Medulla oblongata (tissue), 1 donor: ENCODE results near the gene RASD2.

Experiments
- DNase-seq: peaks from one replicate; pipeline ENCODE4 v3.0.0-alpha.2; 2015; ENCODE audit errors: extremely low spot score

RASD2 gene

GRCh38 chr22:35582218-35582860, 41.7 kb downstream of the RASD2 start:
- DNase-seq = no peak

GRCh38 chr22:35582861-35583670, 42.4 kb downstream of the RASD2 start:
- peak; percentile 73 for DNase-seq

GRCh38 chr22:35586771-35587170, 46.1 kb downstream of the RASD2 start:
- DNase-seq = no peak

GRCh38 chr22:35587447-35587870, 46.8 kb downstream of the RASD2 start:
- peak; percentile 55 for DNase-seq

GRCh38 chr22:35587896-35588295, 47.3 kb downstream of the RASD2 start:
- no peak for DNase-seq

GRCh38 chr22:35589071-35589755, 48.6 kb downstream of the RASD2 start:
- no peak for DNase-seq

GRCh38 chr22:35589756-35590093, 49.1 kb downstream of the RASD2 start:
- no peak for DNase-seq

- no peak for DNase-seq
These were observed 50.1 kb downstream of the RASD2 start for GRCh38 chr22:35590634-35591295.

- no peak for DNase-seq
These were observed 51.2 kb downstream of the RASD2 start for GRCh38 chr22:35591714-35592417.

- DNase-seq = no peak
These were observed 51.9 kb downstream of the RASD2 start for GRCh38 chr22:35592418-35592967.

GRCh38 chr22:35593071-35593890, 52.6 kb downstream of the RASD2 start:
- no peak for DNase-seq

- DNase-seq = no peak
These were observed 53.4 kb downstream of the RASD2 start for GRCh38 chr22:35593891-35594470.

- DNase-seq = no peak
These were observed 54.1 kb downstream of the RASD2 start for GRCh38 chr22:35594686-35595085.

- DNase-seq = peak; percentile 16
These were observed 56.2 kb downstream of the RASD2 start for GRCh38 chr22:35596821-35597220.

- DNase-seq = no peak
These were observed 57.2 kb downstream of the RASD2 start for GRCh38 chr22:35597692-35598395.

GRCh38 chr22:35598396-35598710, 57.7 kb downstream of the RASD2 start:
- DNase-seq = no peak

GRCh38 chr22:35599364-35599763, 58.7 kb downstream of the RASD2 start:
- no peak for DNase-seq

GRCh38 chr22:35600476-35600875, 59.8 kb downstream of the RASD2 start:
- no peak for DNase-seq

- DNase-seq = no peak
These were observed 60.5 kb downstream of the RASD2 start for GRCh38 chr22:35601013-35601580.
